Liver (tissue), 9 donors: Measurements from ENCODE around the gene CPNE4. TPM values are rescaled to one million over a fixed set of nuclear protein-coding genes. Genes with fewer than 3 reads are reported as not detected.
A peak's percentile ranks its signal among the peaks of the same experiment; 100 is the strongest.

Experiments used
- DNase-seq: peaks from one replicate; pipeline ENCODE4 v3.0.0-alpha.2; 2017; ENCODE audit warnings: low spot score
- H3K27ac ChIP-seq, 2 donors: one replicate each; pipeline ENCODE4 v1.7.0; 2013; ENCODE audit warnings: inconsistent platforms in 2 of 2, low read length in 2 of 2, control low read depth in 1 of 2, low read depth in 1 of 2, mild to moderate bottlenecking in 1 of 2
- H3K27me3 ChIP-seq, 4 donors: one replicate each; pipeline versions ENCODE4 v1.6.1 to v1.7.0; 2013; ENCODE audit warnings: low read length in 3 of 4, inconsistent platforms in 1 of 4, mild to moderate bottlenecking in 1 of 4, moderate library complexity in 1 of 4; ENCODE audit not compliant: control insufficient read depth in 4 of 4, insufficient read depth in 4 of 4
- H3K36me3 ChIP-seq, 4 donors: one replicate each; pipeline versions ENCODE4 v1.6.1 to v1.7.0; 2013; ENCODE audit warnings: low read length in 3 of 4, mild to moderate bottlenecking in 3 of 4, low read depth in 1 of 4, moderate library complexity in 1 of 4; ENCODE audit not compliant: control insufficient read depth in 4 of 4, insufficient read depth in 3 of 4
- H3K4me1 ChIP-seq, 4 donors: one replicate each; pipeline versions ENCODE4 v1.6.1 to v1.7.0; 2013; ENCODE audit warnings: low read length in 3 of 4, mild to moderate bottlenecking in 3 of 4, moderate library complexity in 1 of 4; ENCODE audit not compliant: control insufficient read depth in 4 of 4, insufficient read depth in 4 of 4
- H3K4me3 ChIP-seq, 3 donors: one replicate each; pipeline versions ENCODE4 v1.6.1 to v1.7.0; 2013; ENCODE audit warnings: low read length in 3 of 3, control low read depth in 1 of 3, low read depth in 1 of 3, mild to moderate bottlenecking in 1 of 3
- H3K9ac ChIP-seq, 2 donors: one replicate each; pipeline ENCODE4 v1.7.0; 2013; ENCODE audit warnings: low read length in 2 of 2, mild to moderate bottlenecking in 2 of 2, moderate library complexity in 2 of 2, control low read depth in 1 of 2, low read depth in 1 of 2
- H3K9me3 ChIP-seq, 4 donors: one replicate each; pipeline versions ENCODE4 v1.6.1 to v1.7.0; 2013; ENCODE audit warnings: low read length in 3 of 4; ENCODE audit not compliant: control insufficient read depth in 4 of 4
- EGR1 ChIP-seq, 2 donors: IDR thresholded peaks; 2 replicates each; pipeline ENCODE4 v1.6.1; 2016 to 2018; ENCODE audit warnings: antibody characterized with exemption in 2 of 2, low read depth in 2 of 2
- FOXA1 ChIP-seq: IDR thresholded peaks from 2 replicates; pipeline ENCODE4 v1.6.1; 2016; ENCODE audit warnings: antibody characterized with exemption
- FOXA2 ChIP-seq: IDR thresholded peaks from 2 replicates; pipeline ENCODE4 v1.6.1; 2016; ENCODE audit warnings: antibody characterized with exemption
- GABPA ChIP-seq, 2 donors: IDR thresholded peaks in 1 of 2; conservative IDR thresholded peaks in 1 of 2; 2 replicates each; pipeline ENCODE4 v1.6.1; 2016; ENCODE audit warnings: antibody characterized with exemption in 2 of 2, mild to moderate bottlenecking in 1 of 2, moderate library complexity in 1 of 2
- HNF4A ChIP-seq, 2 donors: conservative IDR thresholded peaks; 2 replicates each; pipeline ENCODE4 v1.6.1; 2016; ENCODE audit warnings: antibody characterized with exemption in 2 of 2, mild to moderate bottlenecking in 2 of 2
- HNF4G ChIP-seq: IDR thresholded peaks from 2 replicates; pipeline ENCODE4 v1.6.1; 2016; ENCODE audit warnings: antibody characterized with exemption
- JUND ChIP-seq, 2 donors: IDR thresholded peaks; 2 replicates each; pipeline ENCODE4 v1.6.1; 2016; ENCODE audit warnings: antibody characterized with exemption in 2 of 2
- NR2F2 ChIP-seq: IDR thresholded peaks from 2 replicates; pipeline ENCODE4 v1.6.1; 2016; ENCODE audit warnings: antibody characterized with exemption
- RAD21 ChIP-seq, 2 donors: IDR thresholded peaks; 2 replicates each; pipeline ENCODE4 v1.6.1; 2016; ENCODE audit warnings: antibody characterized with exemption in 2 of 2, mild to moderate bottlenecking in 2 of 2
- RXRA ChIP-seq, 2 donors: IDR thresholded peaks; 2 replicates each; pipeline ENCODE4 v1.6.1; 2017 to 2018; ENCODE audit warnings: antibody characterized with exemption in 2 of 2, mild to moderate bottlenecking in 1 of 2
- SP1 ChIP-seq: IDR thresholded peaks from 2 replicates; pipeline ENCODE4 v1.6.1; 2018; ENCODE audit warnings: antibody characterized with exemption, mild to moderate bottlenecking
- TAF1 ChIP-seq: conservative IDR thresholded peaks from 2 replicates; pipeline ENCODE4 v1.6.1; 2016; ENCODE audit warnings: antibody characterized with exemption, mild to moderate bottlenecking
- YY1 ChIP-seq: IDR thresholded peaks from 2 replicates; pipeline ENCODE4 v1.6.1; 2016; ENCODE audit warnings: antibody characterized with exemption, mild to moderate bottlenecking
- WGBS: extraction: QIAGEN DNeasy Blood & Tissue Kit; methylation state at CpG from one replicate; pipeline ENCODE4 v1.1.7; 2013; 5-methylcytosine and 5-hydroxymethylcytosine counted together
- polyA plus RNA-seq, 2 donors: library from polyadenylated mRNA; stranded (reverse) in 1 of 2; unstranded in 1 of 2; fragments of 200-250 nt in 1 of 2; fragments of >200 nt in 1 of 2; fragmentation: Nextera tagmentation in 1 of 2; extraction: Ambion mirVana in 1 of 2; gene quantifications; one replicate each; pipeline versions ENCODE4 v1.2.1 to v1.2.3, GENCODE V29; 2013 to 2015
- total RNA-seq, 2 donors: library from RNA; depleted of rRNA; stranded (reverse); fragments of >200 nt; gene quantifications; one replicate each; pipeline ENCODE4 v1.2.3, GENCODE V29; 2014
- TF ChIP-seq, protein P1 (sequence below): IDR thresholded peaks from 2 replicates; pipeline ENCODE4 v1.6.1; 2016; ENCODE audit warnings: antibody characterized with exemption
- TF ChIP-seq, protein P2 (sequence below): fragments of 150-350 bp; IDR thresholded peaks from 2 replicates; pipeline ENCODE4 v1.5.1; 2017; ENCODE audit warnings: improper control_type of control experiment, low read depth, low read length; ENCODE audit not compliant: missing input control
- TF ChIP-seq, protein P3 (sequence below): IDR thresholded peaks from 2 replicates; pipeline ENCODE4 v1.6.1; 2016; ENCODE audit warnings: antibody characterized with exemption
- TF ChIP-seq, protein P4 (sequence below): IDR thresholded peaks from 2 replicates; pipeline ENCODE4 v1.6.1; 2016; ENCODE audit warnings: antibody characterized with exemption
- TF ChIP-seq, protein P5 (sequence below): IDR thresholded peaks from 2 replicates; pipeline ENCODE4 v1.6.1; 2016; ENCODE audit warnings: antibody characterized with exemption, mild to moderate bottlenecking
- donor health status: healthy.
- donor health status: healthy.
- donor health status: healthy.
- donor health status: healthy.
- donor health status: healthy.

Gene CPNE4
- total and polyA plus RNA-seq, 4 donors: under 0.01 to 0.03 TPM; not detected in 2

DNA sequence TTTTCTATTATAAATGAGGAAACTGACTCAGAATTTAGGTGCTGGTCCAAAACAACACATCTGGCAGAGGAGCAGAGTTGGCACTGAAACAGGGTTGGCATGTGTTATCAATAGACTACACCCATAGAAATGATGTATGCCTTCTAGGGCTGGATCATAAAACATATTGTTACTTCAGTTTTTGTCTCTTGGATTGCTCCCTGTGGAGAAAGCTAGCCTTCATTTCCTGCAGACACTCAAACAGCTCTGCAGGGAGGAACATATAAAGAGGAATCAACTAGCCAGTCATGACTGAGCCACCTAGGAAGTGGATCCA lies 531.5 kb downstream of the CPNE4 start:
- H3K27ac ChIP-seq: no peak overlapping the region
- peaks cover 0 to 21% (median 7%) of the 10 kb centered on the region in 4 donors for H3K4me1 ChIP-seq
- TF ChIP-seq, protein P1, sequence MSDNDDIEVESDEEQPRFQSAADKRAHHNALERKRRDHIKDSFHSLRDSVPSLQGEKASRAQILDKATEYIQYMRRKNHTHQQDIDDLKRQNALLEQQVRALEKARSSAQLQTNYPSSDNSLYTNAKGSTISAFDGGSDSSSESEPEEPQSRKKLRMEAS: no peak
- no peak for TF ChIP-seq FOXA2
- TF ChIP-seq TAF1: no peak
- no peak for TF ChIP-seq EGR1 (IDR thresholded peaks at IDR 0.05; ENCODE audit: low read depth in 2 of 2)
- TF ChIP-seq, protein P2, sequence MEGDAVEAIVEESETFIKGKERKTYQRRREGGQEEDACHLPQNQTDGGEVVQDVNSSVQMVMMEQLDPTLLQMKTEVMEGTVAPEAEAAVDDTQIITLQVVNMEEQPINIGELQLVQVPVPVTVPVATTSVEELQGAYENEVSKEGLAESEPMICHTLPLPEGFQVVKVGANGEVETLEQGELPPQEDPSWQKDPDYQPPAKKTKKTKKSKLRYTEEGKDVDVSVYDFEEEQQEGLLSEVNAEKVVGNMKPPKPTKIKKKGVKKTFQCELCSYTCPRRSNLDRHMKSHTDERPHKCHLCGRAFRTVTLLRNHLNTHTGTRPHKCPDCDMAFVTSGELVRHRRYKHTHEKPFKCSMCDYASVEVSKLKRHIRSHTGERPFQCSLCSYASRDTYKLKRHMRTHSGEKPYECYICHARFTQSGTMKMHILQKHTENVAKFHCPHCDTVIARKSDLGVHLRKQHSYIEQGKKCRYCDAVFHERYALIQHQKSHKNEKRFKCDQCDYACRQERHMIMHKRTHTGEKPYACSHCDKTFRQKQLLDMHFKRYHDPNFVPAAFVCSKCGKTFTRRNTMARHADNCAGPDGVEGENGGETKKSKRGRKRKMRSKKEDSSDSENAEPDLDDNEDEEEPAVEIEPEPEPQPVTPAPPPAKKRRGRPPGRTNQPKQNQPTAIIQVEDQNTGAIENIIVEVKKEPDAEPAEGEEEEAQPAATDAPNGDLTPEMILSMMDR: no peak
- no peak for TF ChIP-seq JUND (IDR thresholded peaks at IDR 0.05)
- TF ChIP-seq, protein P3, sequence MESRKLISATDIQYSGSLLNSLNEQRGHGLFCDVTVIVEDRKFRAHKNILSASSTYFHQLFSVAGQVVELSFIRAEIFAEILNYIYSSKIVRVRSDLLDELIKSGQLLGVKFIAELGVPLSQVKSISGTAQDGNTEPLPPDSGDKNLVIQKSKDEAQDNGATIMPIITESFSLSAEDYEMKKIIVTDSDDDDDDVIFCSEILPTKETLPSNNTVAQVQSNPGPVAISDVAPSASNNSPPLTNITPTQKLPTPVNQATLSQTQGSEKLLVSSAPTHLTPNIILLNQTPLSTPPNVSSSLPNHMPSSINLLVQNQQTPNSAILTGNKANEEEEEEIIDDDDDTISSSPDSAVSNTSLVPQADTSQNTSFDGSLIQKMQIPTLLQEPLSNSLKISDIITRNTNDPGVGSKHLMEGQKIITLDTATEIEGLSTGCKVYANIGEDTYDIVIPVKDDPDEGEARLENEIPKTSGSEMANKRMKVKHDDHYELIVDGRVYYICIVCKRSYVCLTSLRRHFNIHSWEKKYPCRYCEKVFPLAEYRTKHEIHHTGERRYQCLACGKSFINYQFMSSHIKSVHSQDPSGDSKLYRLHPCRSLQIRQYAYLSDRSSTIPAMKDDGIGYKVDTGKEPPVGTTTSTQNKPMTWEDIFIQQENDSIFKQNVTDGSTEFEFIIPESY: no peak
- TF ChIP-seq HNF4G: no peak
- TF ChIP-seq, protein P4, sequence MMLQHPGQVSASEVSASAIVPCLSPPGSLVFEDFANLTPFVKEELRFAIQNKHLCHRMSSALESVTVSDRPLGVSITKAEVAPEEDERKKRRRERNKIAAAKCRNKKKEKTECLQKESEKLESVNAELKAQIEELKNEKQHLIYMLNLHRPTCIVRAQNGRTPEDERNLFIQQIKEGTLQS: no peak
- TF ChIP-seq RXRA (IDR thresholded peaks at IDR 0.05): no peak
- TF ChIP-seq YY1: no peak
- no peak for TF ChIP-seq HNF4A (conservative IDR thresholded peaks at IDR 0.05)
- no peak for TF ChIP-seq NR2F2
- no peak for TF ChIP-seq FOXA1
- no peaks in the 10 kb centered on the region for H3K9me3 ChIP-seq
- no peak for DNase-seq
- H3K4me3 ChIP-seq: peak overlapping the region; percentile 67 to 94 (median 87)
- H3K27me3 ChIP-seq: peaks cover 0 to 4% (median 2%) of the 10 kb centered on the region in 4 donors
- H3K9ac ChIP-seq: no peak overlapping the region
- H3K36me3 ChIP-seq: peaks cover 0 to 17% (median 8%) of the 10 kb centered on the region in 4 donors

DNA sequence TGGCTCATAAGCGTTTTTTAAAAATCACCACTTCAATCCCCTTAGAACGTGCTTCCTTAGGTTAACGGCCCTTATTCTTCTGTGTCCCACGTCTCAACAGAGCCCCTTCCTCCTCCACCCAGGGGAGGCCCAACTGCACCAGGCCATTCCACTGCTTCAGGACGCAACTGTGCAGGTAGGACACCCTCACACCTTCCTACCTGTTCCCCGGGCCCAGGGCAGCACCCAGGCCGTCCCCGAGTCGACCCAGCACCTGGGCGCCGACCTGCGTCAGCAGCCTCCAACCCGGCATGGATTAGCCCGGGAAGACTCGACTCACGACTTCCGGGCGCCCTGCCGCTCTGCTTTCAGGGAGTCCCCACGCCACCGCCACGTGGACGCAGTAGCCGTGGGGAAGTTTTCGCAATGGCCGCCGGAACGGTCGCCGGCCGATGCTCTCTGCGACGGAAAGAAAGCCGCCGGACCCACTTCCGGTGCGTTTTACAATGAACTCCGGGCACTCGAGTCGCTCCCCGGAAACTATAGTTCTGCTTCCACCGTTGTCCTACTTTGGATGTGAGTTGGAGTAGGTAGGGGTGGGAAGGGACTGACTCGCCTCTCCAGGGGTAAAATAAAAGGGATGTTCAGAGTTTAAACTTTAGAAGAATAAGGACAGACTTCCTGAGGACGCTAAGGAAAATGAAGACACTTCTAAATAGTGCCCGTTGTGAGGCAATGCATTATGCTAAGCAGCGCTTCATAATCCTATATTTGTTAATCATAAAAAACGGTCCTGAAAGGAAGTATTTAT lies 532.1 kb downstream of the CPNE4 start, which contains the start of gene MRPL3:
Gene MRPL3, minus strand, starts transcription at position 442 of the 790 bp plus-strand sequence. Its CDS starts 150 bp downstream, at position 292.
- Histone ChIP-seq H3K27ac (peak within 1 kb of the TSS; percentile 72 to 87), H3K9me3 (no peaks in the 10 kb centered on the region), H3K27me3 (peaks cover 0 to 4% (median 2%) of the 10 kb centered on the region in 4 donors), H3K36me3 (peaks cover 0 to 22% (median 13%) of the 10 kb centered on the region in 4 donors), H3K9ac (peak within 1 kb of the TSS; percentile 63), H3K4me1 (peaks cover 0 to 21% (median 7%) of the 10 kb centered on the region in 4 donors), H3K4me3 (peak within 1 kb of the TSS; percentile 67 to 94 (median 87))
- DNase-seq: peak; percentile 81
- 3% methylated on average over 47 of the region's 47 CpGs for WGBS
- TF ChIP-seq, protein P3: peak; percentile 51
- TF ChIP-seq, protein P2: no peak
- no peak for TF ChIP-seq NR2F2
- TF ChIP-seq EGR1 (IDR thresholded peaks at IDR 0.05; ENCODE audit: low read depth in 2 of 2): peak in 1 of 2 donors; percentile 49
- TF ChIP-seq RAD21 (IDR thresholded peaks at IDR 0.05): peak; percentile 61 to 64
- peak; percentile 39 for TF ChIP-seq SP1
- peak; percentile 49 to 60 for TF ChIP-seq RXRA (IDR thresholded peaks at IDR 0.05)
- peak; percentile 39 to 48 for TF ChIP-seq HNF4A (conservative IDR thresholded peaks at IDR 0.05)
- TF ChIP-seq JUND (IDR thresholded peaks at IDR 0.05): no peak
- no peak for TF ChIP-seq FOXA2
- TF ChIP-seq, protein P1: peak; percentile 97
- TF ChIP-seq GABPA (IDR thresholded peaks at IDR 0.05 in 1 of 2, conservative IDR thresholded peaks at IDR 0.05 in 1 of 2): peak; percentile 98 to 99
- TF ChIP-seq, protein P5, sequence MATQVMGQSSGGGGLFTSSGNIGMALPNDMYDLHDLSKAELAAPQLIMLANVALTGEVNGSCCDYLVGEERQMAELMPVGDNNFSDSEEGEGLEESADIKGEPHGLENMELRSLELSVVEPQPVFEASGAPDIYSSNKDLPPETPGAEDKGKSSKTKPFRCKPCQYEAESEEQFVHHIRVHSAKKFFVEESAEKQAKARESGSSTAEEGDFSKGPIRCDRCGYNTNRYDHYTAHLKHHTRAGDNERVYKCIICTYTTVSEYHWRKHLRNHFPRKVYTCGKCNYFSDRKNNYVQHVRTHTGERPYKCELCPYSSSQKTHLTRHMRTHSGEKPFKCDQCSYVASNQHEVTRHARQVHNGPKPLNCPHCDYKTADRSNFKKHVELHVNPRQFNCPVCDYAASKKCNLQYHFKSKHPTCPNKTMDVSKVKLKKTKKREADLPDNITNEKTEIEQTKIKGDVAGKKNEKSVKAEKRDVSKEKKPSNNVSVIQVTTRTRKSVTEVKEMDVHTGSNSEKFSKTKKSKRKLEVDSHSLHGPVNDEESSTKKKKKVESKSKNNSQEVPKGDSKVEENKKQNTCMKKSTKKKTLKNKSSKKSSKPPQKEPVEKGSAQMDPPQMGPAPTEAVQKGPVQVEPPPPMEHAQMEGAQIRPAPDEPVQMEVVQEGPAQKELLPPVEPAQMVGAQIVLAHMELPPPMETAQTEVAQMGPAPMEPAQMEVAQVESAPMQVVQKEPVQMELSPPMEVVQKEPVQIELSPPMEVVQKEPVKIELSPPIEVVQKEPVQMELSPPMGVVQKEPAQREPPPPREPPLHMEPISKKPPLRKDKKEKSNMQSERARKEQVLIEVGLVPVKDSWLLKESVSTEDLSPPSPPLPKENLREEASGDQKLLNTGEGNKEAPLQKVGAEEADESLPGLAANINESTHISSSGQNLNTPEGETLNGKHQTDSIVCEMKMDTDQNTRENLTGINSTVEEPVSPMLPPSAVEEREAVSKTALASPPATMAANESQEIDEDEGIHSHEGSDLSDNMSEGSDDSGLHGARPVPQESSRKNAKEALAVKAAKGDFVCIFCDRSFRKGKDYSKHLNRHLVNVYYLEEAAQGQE: peak; percentile 77
